ENCODE measurements around the gene FGD4. TPM values are rescaled to one million over a fixed set of nuclear protein-coding genes. Genes with fewer than 3 reads are reported as not detected.

The FGD4 gene
- total and polyA plus RNA-seq, 2 experiments from 2014 or later, result 1.1 to 3.4 TPM

DNA sequence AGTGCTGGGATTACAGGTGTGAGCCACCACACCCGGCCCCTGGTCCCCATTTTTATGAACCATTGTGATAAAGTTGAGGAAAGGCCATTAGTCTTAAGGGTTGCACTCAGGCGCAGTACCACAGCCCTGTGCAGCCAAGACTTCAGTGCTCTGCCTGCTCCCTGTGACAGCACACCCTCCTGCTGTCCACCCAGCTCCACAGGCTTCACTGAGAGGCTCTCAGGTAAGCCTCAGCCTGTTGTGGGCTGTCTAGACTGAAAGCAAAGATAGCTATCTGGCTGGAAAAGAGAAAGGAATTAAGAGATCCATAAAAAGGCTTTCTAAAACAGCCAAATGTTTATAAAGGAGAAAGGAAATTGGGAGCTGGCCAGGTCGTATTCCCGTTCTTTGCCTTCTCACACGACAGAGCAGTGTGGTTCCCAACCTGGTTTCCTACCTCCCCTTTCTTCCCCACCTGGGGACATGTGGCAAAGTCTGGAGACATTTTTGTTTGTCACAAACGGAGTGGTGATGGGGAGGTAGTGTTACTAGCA lies 260.6 kb downstream of the FGD4 start:
- no peak for DNase-seq
- Histone ChIP-seq H3F3A (ENCODE audit: insufficient read depth) (no peaks in the 10 kb centered on the region), H3K9ac (no peak overlapping the region), H3K9me3 (ENCODE audit: low read depth) (no peaks in the 10 kb centered on the region), H3K4me1 (ENCODE audit: insufficient read depth) (peaks cover 4% of the 10 kb centered on the region; the same call in 1 of the 2 replicates), H3K79me2 (ENCODE audit: insufficient read depth) (no peaks in the 10 kb centered on the region), H3K27me3 (replicated peaks; ENCODE audit: insufficient read depth) (no peaks in the 10 kb centered on the region), H4K20me1 (ENCODE audit: insufficient read depth) (no peaks in the 10 kb centered on the region), H3K27ac (peak overlapping the region; percentile 21; the same call in 1 of the 2 replicates), H2AFZ (no peak overlapping the region), H3K4me2 (ENCODE audit: unreplicated experiment) (no peak overlapping the region), H3K36me3 (ENCODE audit: low read depth) (no peaks in the 10 kb centered on the region), H3K4me3 (no peak overlapping the region), H3K9me2 (ENCODE audit: insufficient read depth) (no peaks in the 10 kb centered on the region)
- TF ChIP-seq EZH2phosphoT487 (IDR thresholded peaks at IDR 0.05; ENCODE audit: insufficient read depth, low read depth) (no peak), EZH2 (IDR thresholded peaks at IDR 0.05; ENCODE audit: insufficient read depth, poor library complexity, severe bottlenecking) (no peak)
- in situ Hi-C loops (cut with MboI), result loop anchor here (5.0 to 25.0 kb wide), 4 partner anchors 203 to 998 kb away; partner anchors contain the start of gene ETFBKMT
- 40 to 43% methylated on average over 6 of the region's 6 CpGs for WGBS, 2 experiments (ENCODE audit: low coverage in 1 of 2, low lambda C conversion rate in 2 of 2, missing lambda C conversion rate in 2 of 2)

DNA sequence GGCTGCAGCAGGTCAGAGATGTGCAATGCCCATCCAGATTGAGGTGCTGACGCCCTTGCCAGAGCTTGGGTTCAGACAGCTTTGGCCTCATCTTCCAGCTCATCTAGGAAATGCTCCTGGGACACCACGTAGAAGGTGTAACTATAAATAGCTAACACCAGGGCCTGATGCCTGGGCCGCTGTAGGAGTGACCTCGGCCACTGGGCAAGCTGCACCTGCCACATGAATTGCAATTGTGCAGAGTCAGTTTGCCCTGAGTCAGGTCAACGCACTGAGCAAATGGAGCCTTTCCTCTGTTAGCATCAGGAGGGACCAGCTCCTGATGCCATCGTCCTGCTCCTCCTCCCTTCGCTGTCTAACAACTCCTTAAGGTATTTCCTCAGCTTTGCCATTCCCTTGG lies 262.3 kb downstream of the FGD4 start:
- TF ChIP-seq EZH2phosphoT487 (IDR thresholded peaks at IDR 0.05; ENCODE audit: insufficient read depth, low read depth), result no peak
- no peak for TF ChIP-seq EZH2 (IDR thresholded peaks at IDR 0.05; ENCODE audit: insufficient read depth, poor library complexity, severe bottlenecking)
- H3K9ac ChIP-seq, result no peak overlapping the region
- no peaks in the 10 kb centered on the region for H3K79me2 ChIP-seq (ENCODE audit: insufficient read depth)
- H3K4me2 ChIP-seq (ENCODE audit: unreplicated experiment), result no peak overlapping the region
- peaks cover 4% of the 10 kb centered on the region; the same call in 1 of the 2 replicates for H3K4me1 ChIP-seq (ENCODE audit: insufficient read depth)
- no peaks in the 10 kb centered on the region for H4K20me1 ChIP-seq (ENCODE audit: insufficient read depth)
- no peaks in the 10 kb centered on the region for H3K9me2 ChIP-seq (ENCODE audit: insufficient read depth)
- in situ Hi-C loops (cut with MboI), result loop anchor here (25.0 kb wide), 2 partner anchors 599 to 999 kb away; partner anchors contain the start of gene ETFBKMT
- no peak for DNase-seq
- H3K27me3 ChIP-seq (replicated peaks; ENCODE audit: insufficient read depth), result no peaks in the 10 kb centered on the region
- no peaks in the 10 kb centered on the region for H3K36me3 ChIP-seq (ENCODE audit: low read depth)
- H2AFZ ChIP-seq, result no peak overlapping the region
- no peak overlapping the region for H3K27ac ChIP-seq
- no peaks in the 10 kb centered on the region for H3K9me3 ChIP-seq (ENCODE audit: low read depth)
- H3K4me3 ChIP-seq, result no peak overlapping the region
- H3F3A ChIP-seq (ENCODE audit: insufficient read depth), result no peaks in the 10 kb centered on the region
- WGBS, 2 experiments (ENCODE audit: low coverage in 1 of 2, low lambda C conversion rate in 2 of 2, missing lambda C conversion rate in 2 of 2), result 83 to 91% methylated on average over 7 of the region's 7 CpGs

DNA sequence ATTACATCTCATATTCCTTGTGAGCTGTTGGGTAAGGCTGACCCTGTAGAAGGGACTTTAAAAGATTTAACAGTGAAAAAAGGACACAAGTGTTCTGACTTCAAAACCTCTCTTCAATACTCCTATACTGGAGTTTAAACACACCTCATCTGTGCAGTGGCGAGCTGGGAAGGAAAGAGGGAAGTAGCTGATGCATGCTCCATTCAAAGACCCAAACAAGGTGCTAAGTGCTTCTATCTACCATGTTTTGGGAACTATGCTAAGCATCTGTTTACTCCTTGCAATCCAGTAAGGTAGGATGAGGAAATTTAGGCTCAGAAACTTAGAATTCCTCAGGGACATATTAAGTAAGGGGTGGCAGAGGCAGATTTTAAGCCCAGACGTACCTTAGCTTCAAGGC lies 263.3 kb downstream of the FGD4 start:
- no peak overlapping the region for H3K27ac ChIP-seq
- H4K20me1 ChIP-seq (ENCODE audit: insufficient read depth), result no peaks in the 10 kb centered on the region
- H3K36me3 ChIP-seq (ENCODE audit: low read depth), result no peaks in the 10 kb centered on the region
- no peak for TF ChIP-seq EZH2phosphoT487 (IDR thresholded peaks at IDR 0.05; ENCODE audit: insufficient read depth, low read depth)
- TF ChIP-seq EZH2 (IDR thresholded peaks at IDR 0.05; ENCODE audit: insufficient read depth, poor library complexity, severe bottlenecking), result no peak
- H3K4me1 ChIP-seq (ENCODE audit: insufficient read depth), result peaks cover 4% of the 10 kb centered on the region; the same call in 1 of the 2 replicates
- no peak overlapping the region for H2AFZ ChIP-seq
- in situ Hi-C loops (cut with MboI), result loop anchor here (25.0 kb wide), 2 partner anchors 600 to 1000 kb away; partner anchors contain the start of gene ETFBKMT
- no peak overlapping the region for H3K9ac ChIP-seq
- H3K4me3 ChIP-seq, result no peak overlapping the region
- DNase-seq, result no peak
- no peaks in the 10 kb centered on the region for H3K79me2 ChIP-seq (ENCODE audit: insufficient read depth)
- H3F3A ChIP-seq (ENCODE audit: insufficient read depth), result no peaks in the 10 kb centered on the region
- H3K9me2 ChIP-seq (ENCODE audit: insufficient read depth), result no peaks in the 10 kb centered on the region
- no peaks in the 10 kb centered on the region for H3K9me3 ChIP-seq (ENCODE audit: low read depth)
- no peak overlapping the region for H3K4me2 ChIP-seq (ENCODE audit: unreplicated experiment)
- H3K27me3 ChIP-seq (replicated peaks; ENCODE audit: insufficient read depth), result no peaks in the 10 kb centered on the region
- WGBS, 2 experiments (ENCODE audit: low coverage in 1 of 2, low lambda C conversion rate in 2 of 2, missing lambda C conversion rate in 2 of 2), result 94 to 97% methylated on average over 2 of the region's 2 CpGs

DNA sequence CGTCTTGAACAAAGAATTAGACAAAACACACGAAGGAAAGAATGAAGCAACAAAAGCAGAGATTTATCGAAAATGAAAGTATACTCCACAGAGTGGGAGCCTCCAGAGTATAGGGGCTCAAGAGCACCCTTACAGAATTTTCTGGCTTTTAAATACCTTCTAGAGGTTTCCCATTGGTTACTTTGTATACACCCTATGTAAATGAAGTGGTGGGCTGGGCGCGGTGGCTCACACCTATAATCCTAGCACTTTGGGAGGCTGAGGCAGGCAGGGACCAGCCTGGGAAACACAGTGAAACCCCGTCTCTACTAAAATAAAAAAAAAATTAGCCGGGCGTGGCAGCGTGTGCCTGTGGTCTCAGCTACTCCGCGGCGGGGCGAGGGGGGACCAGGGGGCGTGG lies 266.7 kb downstream of the FGD4 start:
- Histone ChIP-seq H3K9ac (no peak overlapping the region), H3K36me3 (ENCODE audit: low read depth) (no peaks in the 10 kb centered on the region), H3K79me2 (ENCODE audit: insufficient read depth) (no peaks in the 10 kb centered on the region), H4K20me1 (ENCODE audit: insufficient read depth) (no peaks in the 10 kb centered on the region), H3F3A (ENCODE audit: insufficient read depth) (no peaks in the 10 kb centered on the region), H3K4me3 (no peak overlapping the region), H3K9me3 (ENCODE audit: low read depth) (no peaks in the 10 kb centered on the region), H3K27me3 (replicated peaks; ENCODE audit: insufficient read depth) (no peaks in the 10 kb centered on the region), H2AFZ (no peak overlapping the region), H3K27ac (no peak overlapping the region), H3K4me2 (ENCODE audit: unreplicated experiment) (no peak overlapping the region), H3K9me2 (ENCODE audit: insufficient read depth) (no peaks in the 10 kb centered on the region), H3K4me1 (ENCODE audit: insufficient read depth) (no peaks in the 10 kb centered on the region)
- DNase-seq, result no peak
- 75 to 78% methylated on average over 14 of the region's 14 CpGs for WGBS, 2 experiments (ENCODE audit: low coverage in 1 of 2, low lambda C conversion rate in 2 of 2, missing lambda C conversion rate in 2 of 2)
- in situ Hi-C loops (cut with MboI), result loop anchor here (25.0 kb wide), 2 partner anchors 604 to 1004 kb away; partner anchors contain the start of gene ETFBKMT
- TF ChIP-seq EZH2phosphoT487 (IDR thresholded peaks at IDR 0.05; ENCODE audit: insufficient read depth, low read depth) (no peak), EZH2 (IDR thresholded peaks at IDR 0.05; ENCODE audit: insufficient read depth, poor library complexity, severe bottlenecking) (no peak)

Data from GM23248 (cell line).